ENCODE data around the gene MARCHF9.

The MARCHF9 gene

DNA sequence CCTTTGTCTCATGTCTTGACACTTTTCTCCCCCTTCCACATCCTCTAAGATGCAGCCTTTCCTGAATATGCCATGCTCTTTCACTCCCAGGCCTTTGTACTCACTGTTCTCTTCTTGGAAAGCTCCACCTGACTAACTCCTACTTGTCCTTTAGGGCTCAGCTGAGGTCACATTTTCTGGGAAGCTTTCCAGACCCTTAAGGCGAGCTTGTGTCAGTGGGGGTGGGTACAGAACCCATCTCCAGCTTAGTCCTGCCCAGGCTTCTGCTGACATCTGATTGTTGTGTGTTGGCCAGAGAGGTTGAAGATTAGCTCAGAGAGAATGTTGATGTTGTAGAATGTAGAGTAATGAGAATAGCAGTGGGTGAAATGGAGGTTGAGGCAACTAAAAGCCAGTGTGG lies 24.8 kb downstream of the MARCHF9 start:
- Histone ChIP-seq H3K36me3 (ENCODE audit: insufficient read depth, low read length) (peaks cover 9% of the 10 kb centered on the region), H3K4me1 (ENCODE audit: insufficient read depth, low read length) (peaks cover 5% of the 10 kb centered on the region), H2AFZ (ENCODE audit: low read depth, low read length) (no peak overlapping the region), H3K27me3 (ENCODE audit: insufficient read depth, low read length) (no peaks in the 10 kb centered on the region), H3K4me3 (ENCODE audit: low read length) (no peak overlapping the region), H3K9me3 (ENCODE audit: low read length) (no peaks in the 10 kb centered on the region)

DNA sequence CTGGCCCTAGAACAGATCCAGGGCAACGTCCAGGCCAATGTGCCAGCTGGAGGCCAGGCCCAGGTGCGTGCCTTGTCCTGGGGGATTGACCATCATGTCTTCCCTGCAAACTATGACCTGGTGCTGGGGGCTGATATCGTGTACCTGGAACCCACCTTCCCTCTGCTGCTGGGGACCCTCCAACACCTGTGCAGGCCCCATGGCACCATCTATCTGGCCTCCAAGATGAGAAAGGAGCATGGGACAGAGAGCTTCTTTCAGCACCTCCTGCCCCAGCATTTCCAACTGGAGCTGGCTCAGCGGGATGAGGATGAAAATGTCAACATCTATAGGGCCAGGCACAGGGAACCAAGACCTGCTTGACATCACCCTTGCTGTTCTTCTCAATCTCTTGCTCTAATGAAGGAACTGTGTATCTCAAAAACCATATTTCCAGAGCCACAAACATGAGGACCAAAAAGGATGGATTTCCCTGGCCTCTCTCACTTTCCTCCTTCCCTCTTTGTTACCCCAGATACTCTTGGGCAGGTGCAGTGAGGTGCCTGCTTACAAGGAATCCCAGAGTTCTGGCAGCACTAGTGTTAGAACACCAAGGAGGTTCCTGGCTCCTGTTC lies 25.5 kb downstream of the MARCHF9 start:
- Histone ChIP-seq H3K9me3 (ENCODE audit: low read length) (no peaks in the 10 kb centered on the region), H3K4me3 (ENCODE audit: low read length) (no peak overlapping the region), H3K4me1 (ENCODE audit: insufficient read depth, low read length) (peaks cover 5% of the 10 kb centered on the region), H3K36me3 (ENCODE audit: insufficient read depth, low read length) (peaks cover 10% of the 10 kb centered on the region), H3K27me3 (ENCODE audit: insufficient read depth, low read length) (no peaks in the 10 kb centered on the region), H2AFZ (ENCODE audit: low read depth, low read length) (no peak overlapping the region)

DNA sequence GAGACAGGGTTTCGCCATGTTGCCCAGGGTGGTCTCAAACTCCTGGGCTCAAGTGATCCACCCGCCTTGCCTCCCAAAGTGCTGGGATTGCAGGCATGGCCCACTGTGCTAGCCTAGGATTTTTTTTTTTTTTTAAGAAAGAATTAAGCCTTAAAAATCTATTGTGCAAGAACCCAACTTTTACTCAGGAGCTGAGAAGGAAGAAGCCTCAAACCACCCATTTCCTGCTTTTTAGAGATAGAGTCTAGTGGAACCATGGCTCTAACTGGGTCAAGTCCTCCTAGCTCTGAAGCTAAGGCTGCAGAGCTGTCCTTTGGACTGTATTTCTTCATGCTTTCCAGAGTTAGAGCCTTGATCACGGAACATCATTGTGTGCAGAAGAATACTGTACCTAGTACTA lies 26.3 kb downstream of the MARCHF9 start:
- Histone ChIP-seq H3K9me3 (ENCODE audit: low read length) (no peaks in the 10 kb centered on the region), H3K27me3 (ENCODE audit: insufficient read depth, low read length) (no peaks in the 10 kb centered on the region), H2AFZ (ENCODE audit: low read depth, low read length) (no peak overlapping the region), H3K36me3 (ENCODE audit: insufficient read depth, low read length) (peaks cover 19% of the 10 kb centered on the region), H3K4me1 (ENCODE audit: insufficient read depth, low read length) (peaks cover 5% of the 10 kb centered on the region), H3K4me3 (ENCODE audit: low read length) (no peak overlapping the region)

DNA sequence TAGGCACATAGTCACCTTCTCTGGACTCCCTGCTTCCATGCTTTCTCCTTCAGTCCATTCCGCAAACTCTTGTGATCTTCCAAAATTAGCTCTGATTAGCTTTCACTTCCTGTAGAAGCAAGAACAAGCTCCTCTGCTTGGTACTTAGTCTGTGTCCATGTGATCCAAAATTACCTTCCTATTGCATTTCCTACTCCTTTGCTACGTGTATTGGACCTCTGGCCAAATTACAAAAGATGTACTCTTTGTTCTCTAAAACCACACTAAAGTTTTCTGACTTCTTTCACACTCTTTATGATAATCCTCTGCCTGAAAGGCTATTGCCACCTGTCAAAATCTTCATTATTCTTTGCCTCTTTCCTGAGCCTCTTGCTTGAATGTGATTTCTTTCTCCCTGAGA lies 26.9 kb downstream of the MARCHF9 start:
- Histone ChIP-seq H3K4me3 (ENCODE audit: low read length) (no peak overlapping the region), H3K9me3 (ENCODE audit: low read length) (no peaks in the 10 kb centered on the region), H2AFZ (ENCODE audit: low read depth, low read length) (no peak overlapping the region), H3K36me3 (ENCODE audit: insufficient read depth, low read length) (peaks cover 23% of the 10 kb centered on the region), H3K27me3 (ENCODE audit: insufficient read depth, low read length) (no peaks in the 10 kb centered on the region), H3K4me1 (ENCODE audit: insufficient read depth, low read length) (peaks cover 5% of the 10 kb centered on the region)

DNA sequence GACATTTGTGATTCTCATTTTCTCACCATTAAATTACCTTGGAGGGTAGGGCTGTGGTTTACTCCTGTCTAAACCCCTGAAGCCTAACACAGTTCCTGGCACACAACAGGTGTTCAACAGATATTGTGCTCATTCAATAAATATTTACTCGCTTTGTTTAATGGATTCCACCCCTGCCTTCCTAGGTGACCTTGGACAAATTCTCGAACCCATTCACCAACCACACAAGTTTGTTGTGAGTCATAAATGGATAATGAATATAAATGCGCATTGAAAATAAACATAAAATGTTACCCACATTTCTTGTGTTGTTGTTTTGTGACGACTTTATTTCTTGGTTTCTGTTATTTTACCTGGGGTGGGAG lies 27.3 kb downstream of the MARCHF9 start:
- H2AFZ ChIP-seq (ENCODE audit: low read depth, low read length) = no peak overlapping the region
- H3K4me1 ChIP-seq (ENCODE audit: insufficient read depth, low read length) = peaks cover 5% of the 10 kb centered on the region
- no peaks in the 10 kb centered on the region for H3K27me3 ChIP-seq (ENCODE audit: insufficient read depth, low read length)
- H3K36me3 ChIP-seq (ENCODE audit: insufficient read depth, low read length) = peaks cover 28% of the 10 kb centered on the region
- H3K4me3 ChIP-seq (ENCODE audit: low read length) = peak overlapping the region; percentile 94
- H3K9me3 ChIP-seq (ENCODE audit: low read length) = no peaks in the 10 kb centered on the region

DNA sequence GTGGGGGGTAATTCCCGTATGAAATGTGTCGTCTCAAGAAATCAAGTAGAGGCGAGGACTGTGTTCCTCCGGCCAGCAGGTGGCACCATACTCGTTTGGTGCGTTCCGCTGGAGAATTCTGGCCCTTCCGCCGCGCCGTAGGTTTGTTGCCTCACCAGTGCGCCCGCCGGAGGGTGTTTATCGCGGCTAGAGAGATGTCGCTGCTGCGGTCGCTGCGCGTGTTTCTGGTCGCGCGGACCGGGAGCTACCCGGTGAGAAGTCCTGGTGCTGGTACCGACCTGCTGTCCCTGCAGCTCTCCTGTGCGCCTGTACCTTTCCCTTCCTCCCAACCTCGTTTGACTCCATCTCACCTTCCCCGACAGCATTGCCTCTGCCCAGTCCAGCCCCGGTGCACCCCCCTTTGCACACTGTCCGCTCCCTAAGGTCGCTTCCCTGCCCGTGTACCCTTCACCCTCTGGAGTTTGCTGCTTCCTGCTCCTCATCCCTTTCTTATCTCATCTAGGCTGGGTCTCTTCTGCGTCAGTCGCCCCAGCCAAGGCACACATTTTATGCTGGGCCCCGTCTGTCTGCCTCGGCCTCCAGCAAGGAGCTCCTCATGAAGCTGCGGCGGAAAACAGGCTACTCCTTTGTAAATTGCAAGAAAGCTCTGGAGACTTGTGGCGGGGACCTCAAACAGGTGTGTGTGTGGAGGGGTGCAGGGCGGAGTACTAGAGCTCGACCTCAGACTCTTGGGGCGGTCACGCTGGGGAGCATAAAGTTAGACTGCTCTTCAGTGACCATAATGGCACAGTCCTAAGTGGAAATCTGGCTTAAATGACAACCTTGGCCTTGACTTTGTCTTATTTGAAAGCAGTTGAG lies 27.9 kb downstream of the MARCHF9 start, which contains the start of gene TSFM:
Gene TSFM, plus strand, starts transcription at position 180 of the 858 bp plus-strand sequence. Its CDS starts 15 bp downstream, at position 195.
- H3K36me3 ChIP-seq (ENCODE audit: insufficient read depth, low read length) = peaks cover 31% of the 10 kb centered on the region
- peaks cover 5% of the 10 kb centered on the region for H3K4me1 ChIP-seq (ENCODE audit: insufficient read depth, low read length)
- no peaks in the 10 kb centered on the region for H3K9me3 ChIP-seq (ENCODE audit: low read length)
- H3K27me3 ChIP-seq (ENCODE audit: insufficient read depth, low read length) = no peaks in the 10 kb centered on the region
- H2AFZ ChIP-seq (ENCODE audit: low read depth, low read length) = peak within 1 kb of the TSS; percentile 78
- H3K4me3 ChIP-seq (ENCODE audit: low read length) = peak within 1 kb of the TSS; percentile 94

DNA sequence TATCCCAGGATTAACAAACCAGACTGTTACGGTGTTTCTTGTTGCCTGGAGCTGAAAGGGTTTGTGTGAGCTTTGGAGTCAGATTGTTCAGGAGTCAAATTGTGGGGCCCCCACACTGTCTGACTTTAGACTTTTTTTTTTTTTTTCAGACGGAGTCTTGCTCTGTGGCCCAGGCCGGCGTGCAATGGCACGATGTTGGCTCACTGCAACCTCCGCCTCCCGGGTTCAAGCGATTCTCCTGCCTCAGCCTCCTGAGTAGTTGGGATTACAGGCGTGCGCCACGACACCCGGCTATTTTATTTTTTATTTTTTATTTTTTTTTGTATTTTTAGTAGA lies 28.5 kb downstream of the MARCHF9 start:
- Histone ChIP-seq H3K9me3 (ENCODE audit: low read length) (no peaks in the 10 kb centered on the region), H3K36me3 (ENCODE audit: insufficient read depth, low read length) (peaks cover 31% of the 10 kb centered on the region), H2AFZ (ENCODE audit: low read depth, low read length) (no peak overlapping the region)

DNA sequence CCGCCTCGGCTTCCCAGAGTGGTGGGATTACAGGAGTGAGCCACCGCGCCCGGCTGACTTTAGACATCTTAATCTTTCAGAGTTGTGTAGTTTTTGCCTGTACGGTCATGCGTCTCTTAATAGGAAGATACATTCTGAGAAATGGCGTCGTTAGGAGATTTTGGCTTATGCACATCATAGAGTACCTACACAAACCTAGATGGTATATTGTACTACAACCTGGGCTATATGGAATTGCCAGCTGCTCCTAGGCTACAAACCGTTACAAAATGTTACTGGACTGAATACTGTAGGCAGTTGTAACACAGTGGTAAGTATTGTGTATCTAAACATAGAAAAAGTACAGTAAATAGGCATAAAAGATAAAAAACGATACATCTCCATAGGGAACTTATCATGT lies 29.0 kb downstream of the MARCHF9 start:
- no peaks in the 10 kb centered on the region for H3K9me3 ChIP-seq (ENCODE audit: low read length)
- peaks cover 32% of the 10 kb centered on the region for H3K36me3 ChIP-seq (ENCODE audit: insufficient read depth, low read length)
- H2AFZ ChIP-seq (ENCODE audit: low read depth, low read length) = no peak overlapping the region
- peak overlapping the region; percentile 4 for H3K4me3 ChIP-seq (ENCODE audit: low read length)
- H3K4me1 ChIP-seq (ENCODE audit: insufficient read depth, low read length) = peaks cover 5% of the 10 kb centered on the region
- no peaks in the 10 kb centered on the region for H3K27me3 ChIP-seq (ENCODE audit: insufficient read depth, low read length)

More for the DNA sequence above, 28.5 kb downstream of the MARCHF9 start:
- Histone ChIP-seq H3K4me3 (ENCODE audit: low read length) (peak overlapping the region; percentile 94), H3K27me3 (ENCODE audit: insufficient read depth, low read length) (no peaks in the 10 kb centered on the region), H3K4me1 (ENCODE audit: insufficient read depth, low read length) (peaks cover 5% of the 10 kb centered on the region)

DNA sequence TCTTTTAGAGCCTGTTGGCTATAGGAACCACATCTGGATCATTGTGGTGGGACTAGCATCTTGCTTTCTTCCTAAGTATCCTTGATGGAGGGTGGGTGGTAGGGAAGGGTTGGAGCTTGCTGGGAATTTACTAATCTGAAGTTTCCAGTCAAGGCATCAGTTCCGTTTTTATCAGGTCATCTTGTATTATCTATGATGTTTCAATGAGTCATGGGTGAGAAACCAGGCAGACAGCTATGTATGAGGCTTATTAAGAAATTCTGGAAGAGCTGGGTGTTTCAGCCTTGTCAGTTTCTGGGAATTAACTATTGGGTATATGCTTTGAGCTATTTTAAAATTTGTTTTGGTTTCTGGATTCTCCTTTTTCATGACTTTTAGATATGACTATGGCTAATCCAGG lies 39.0 kb downstream of the MARCHF9 start:
- no peaks in the 10 kb centered on the region for H3K9me3 ChIP-seq (ENCODE audit: low read length)
- no peak overlapping the region for H2AFZ ChIP-seq (ENCODE audit: low read depth, low read length)
- no peaks in the 10 kb centered on the region for H3K4me1 ChIP-seq (ENCODE audit: insufficient read depth, low read length)
- H3K4me3 ChIP-seq (ENCODE audit: low read length) = no peak overlapping the region
- peaks cover 76% of the 10 kb centered on the region for H3K36me3 ChIP-seq (ENCODE audit: insufficient read depth, low read length)
- H3K27me3 ChIP-seq (ENCODE audit: insufficient read depth, low read length) = no peaks in the 10 kb centered on the region

DNA sequence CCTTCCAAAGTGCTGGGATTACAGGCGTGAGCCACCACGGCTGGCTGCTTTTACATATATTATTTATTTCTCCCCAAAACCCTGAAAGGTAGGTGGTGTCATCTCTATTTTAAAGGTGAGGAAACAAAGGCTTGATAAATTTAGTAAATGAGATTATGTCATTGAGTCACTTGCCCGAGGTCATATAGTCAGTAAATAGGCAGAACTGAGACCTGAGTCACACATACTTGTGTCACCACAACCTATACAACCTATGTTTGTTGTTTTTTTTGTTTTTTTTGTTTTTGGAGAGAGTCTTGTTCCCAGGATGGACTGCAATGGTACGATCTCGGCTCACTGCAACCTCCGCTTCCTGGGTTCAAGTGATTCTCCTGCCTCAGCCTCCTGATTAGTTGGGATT lies 40.5 kb downstream of the MARCHF9 start:
- Histone ChIP-seq H3K27me3 (ENCODE audit: insufficient read depth, low read length) (no peaks in the 10 kb centered on the region), H3K36me3 (ENCODE audit: insufficient read depth, low read length) (peaks cover 73% of the 10 kb centered on the region), H3K4me3 (ENCODE audit: low read length) (no peak overlapping the region), H2AFZ (ENCODE audit: low read depth, low read length) (no peak overlapping the region), H3K4me1 (ENCODE audit: insufficient read depth, low read length) (no peaks in the 10 kb centered on the region), H3K9me3 (ENCODE audit: low read length) (no peaks in the 10 kb centered on the region)

DNA sequence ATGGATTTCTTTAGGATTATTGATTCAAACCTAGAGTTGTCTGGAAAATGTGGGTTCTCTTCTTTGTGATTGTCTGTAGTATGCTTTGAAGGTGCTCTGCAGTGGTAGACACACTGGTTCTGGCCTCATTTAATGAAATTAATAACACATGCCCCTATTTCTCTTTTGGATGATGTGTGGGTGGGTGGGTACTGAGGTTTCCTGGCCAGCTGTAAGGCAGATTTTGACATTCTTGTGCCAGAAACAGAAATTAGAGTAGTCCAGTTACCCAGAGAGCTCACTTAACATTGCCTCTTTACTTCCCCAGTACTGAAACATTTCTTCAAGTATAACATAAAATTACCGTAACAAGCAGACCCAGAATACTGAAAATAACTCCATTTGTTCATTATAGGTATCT lies 42.1 kb downstream of the MARCHF9 start:
- Histone ChIP-seq H3K27me3 (ENCODE audit: insufficient read depth, low read length) (no peaks in the 10 kb centered on the region), H3K4me1 (ENCODE audit: insufficient read depth, low read length) (no peaks in the 10 kb centered on the region), H3K36me3 (ENCODE audit: insufficient read depth, low read length) (peaks cover 71% of the 10 kb centered on the region), H3K9me3 (ENCODE audit: low read length) (no peaks in the 10 kb centered on the region), H2AFZ (ENCODE audit: low read depth, low read length) (no peak overlapping the region), H3K4me3 (ENCODE audit: low read length) (no peak overlapping the region)

DNA sequence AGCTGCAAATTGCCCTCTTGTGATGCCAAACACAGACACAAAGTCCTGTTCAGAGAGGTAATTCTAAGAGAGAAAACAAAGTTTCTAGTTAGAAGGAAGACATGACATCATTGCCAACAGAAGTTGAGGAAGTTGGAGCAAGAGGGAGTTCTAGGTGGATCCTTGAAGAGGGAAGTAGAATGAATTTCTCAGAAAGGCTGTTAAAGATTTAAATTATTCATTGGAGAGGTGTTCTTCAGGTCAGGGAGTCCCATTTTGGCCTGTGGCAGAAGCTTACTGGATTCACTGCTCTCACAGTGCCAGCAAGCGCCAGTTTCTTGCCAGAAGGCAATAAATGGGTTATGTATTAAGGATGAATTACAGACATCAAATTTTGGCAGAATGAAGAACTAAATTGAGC lies 43.0 kb downstream of the MARCHF9 start:
- Histone ChIP-seq H3K4me1 (ENCODE audit: insufficient read depth, low read length) (no peaks in the 10 kb centered on the region), H2AFZ (ENCODE audit: low read depth, low read length) (no peak overlapping the region), H3K27me3 (ENCODE audit: insufficient read depth, low read length) (no peaks in the 10 kb centered on the region), H3K36me3 (ENCODE audit: insufficient read depth, low read length) (peaks cover 70% of the 10 kb centered on the region), H3K9me3 (ENCODE audit: low read length) (no peaks in the 10 kb centered on the region), H3K4me3 (ENCODE audit: low read length) (no peak overlapping the region)

DNA sequence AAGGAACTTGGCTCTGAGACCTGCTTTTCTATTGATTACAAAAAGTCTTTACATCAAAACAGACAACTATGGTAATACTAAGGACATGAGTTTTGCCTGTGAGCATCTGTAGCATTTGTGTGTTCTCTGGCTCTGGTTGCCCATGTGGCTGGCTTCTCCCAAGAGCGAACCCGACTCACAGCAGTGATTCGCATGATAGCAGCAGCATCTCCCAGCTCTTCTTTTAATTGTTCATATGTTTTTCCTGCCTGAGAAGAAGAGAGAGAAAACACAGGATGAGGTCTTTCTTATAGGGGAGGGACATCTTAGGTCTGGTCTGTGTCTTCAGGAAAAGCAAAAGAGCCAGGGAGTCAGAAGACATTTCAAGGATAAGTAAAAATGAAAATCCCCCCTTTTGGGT lies 46.1 kb downstream of the MARCHF9 start:
- H3K27me3 ChIP-seq (ENCODE audit: insufficient read depth, low read length) = no peaks in the 10 kb centered on the region
- H2AFZ ChIP-seq (ENCODE audit: low read depth, low read length) = no peak overlapping the region
- peaks cover 49% of the 10 kb centered on the region for H3K36me3 ChIP-seq (ENCODE audit: insufficient read depth, low read length)

More for the DNA sequence above, 46.1 kb downstream of the MARCHF9 start:
- Histone ChIP-seq H3K4me3 (ENCODE audit: low read length) (no peak overlapping the region), H3K9me3 (ENCODE audit: low read length) (no peaks in the 10 kb centered on the region), H3K4me1 (ENCODE audit: insufficient read depth, low read length) (no peaks in the 10 kb centered on the region)

All from neuron (in vitro differentiated cells).